PC-3 (cell line): Measurements from ENCODE around the gene ZNF85. TPM values are rescaled to one million over a fixed set of nuclear protein-coding genes. Genes with fewer than 3 reads are reported as not detected.

Source experiments
- ATAC-seq: fragments of 200-7000 bp; cut with Tn5 transposase; 2 replicates; pipeline ENCODE4 v1.9.1; 2020; ENCODE audit warnings: mild to moderate bottlenecking, moderate library complexity
- Bru-seq: library from RNA; stranded (reverse); fragments of 400-500 nt; gene quantifications from one replicate; lab custom pipeline; 2021; lab: Mats Ljungman, UMichigan
- BruChase-seq, 2 experiments: library from RNA; stranded (reverse); fragments of 400-500 nt; gene quantifications; one replicate each; lab custom pipeline; 2021; lab: Mats Ljungman, UMichigan
- BruUV-seq: library from RNA; stranded (reverse); fragments of 400-500 nt; replicated peaks from 2 replicates; lab custom pipeline; 2021; lab: Mats Ljungman, UMichigan
- CTCF ChIA-PET: fragments of 300-600 bp; sonication (Branson Sonifier 250); formaldehyde crosslinking; loops from one replicate; lab custom pipeline; 2022; ENCODE audit warnings: antibody characterized with exemption; lab: Charles Lee
- POLR2A ChIA-PET: fragments of 300-600 bp; sonication (Branson Sonifier 250); formaldehyde crosslinking; loops from one replicate; lab custom pipeline; 2022; ENCODE audit warnings: antibody characterized with exemption; ENCODE audit not compliant: unreplicated experiment; lab: Charles Lee
- DNase-seq: peaks from one replicate; pipeline ENCODE4 v3.0.0-alpha.2; 2015
- H2AFZ ChIP-seq: fragments of 300-600 bp; sonication (generic); 2 replicates; pipeline ENCODE4 v1.6.0; 2016; ENCODE audit warnings: antibody characterized with exemption, low read length
- H3F3A ChIP-seq: fragments of 300-600 bp; sonication (generic); one replicate; pipeline ENCODE4 v1.6.0; 2017; ENCODE audit warnings: antibody characterized with exemption, low read length, control low read depth, mild to moderate bottlenecking; ENCODE audit not compliant: unreplicated experiment
- H3K27ac ChIP-seq: fragments of 300-600 bp; sonication (generic); 2 replicates; pipeline ENCODE4 v1.5.1; 2016; ENCODE audit warnings: mild to moderate bottlenecking, low read length
- H3K27me3 ChIP-seq: fragments of 300-600 bp; sonication (generic); 2 replicates; pipeline ENCODE4 v1.6.1; 2016; ENCODE audit warnings: low read length, mixed read lengths
- H3K36me3 ChIP-seq: fragments of 300-600 bp; sonication (generic); 2 replicates; pipeline ENCODE4 v1.6.1; 2016; ENCODE audit warnings: low read depth, mixed run types, low read length, mixed read lengths
- H3K4me1 ChIP-seq: fragments of 300-600 bp; sonication (generic); 2 replicates; pipeline ENCODE4 v1.5.1; 2016; ENCODE audit warnings: low read length; ENCODE audit not compliant: insufficient read depth
- H3K4me2 ChIP-seq: fragments of 300-600 bp; sonication (generic); 2 replicates; pipeline ENCODE4 v1.6.0; 2016; ENCODE audit warnings: low read length
- H3K4me3 ChIP-seq: fragments of 300-600 bp; sonication (generic); 2 replicates; pipeline ENCODE4 v1.5.1; 2016; ENCODE audit warnings: mild to moderate bottlenecking, low read length, mixed read lengths
- H3K79me2 ChIP-seq: fragments of 300-600 bp; sonication (generic); 2 replicates; pipeline ENCODE4 v1.6.1; 2017; ENCODE audit warnings: low read length, mixed read lengths
- H3K9ac ChIP-seq: fragments of 300-600 bp; sonication (generic); 2 replicates; pipeline ENCODE4 v1.6.0; 2016; ENCODE audit warnings: mild to moderate bottlenecking, low read length
- H3K9me2 ChIP-seq: fragments of 300-600 bp; sonication (generic); replicated peaks from 2 replicates; pipeline ENCODE4 v1.6.1; 2016; ENCODE audit warnings: mixed run types, low read length, mixed read lengths
- H3K9me3 ChIP-seq: fragments of 300-600 bp; sonication (generic); 2 replicates; pipeline ENCODE4 v1.6.1; 2016; ENCODE audit warnings: low read length, mixed read lengths
- H4K20me1 ChIP-seq: fragments of 300-600 bp; sonication (generic); 2 replicates; pipeline ENCODE4 v1.6.1; 2016; ENCODE audit warnings: low read length, mixed read lengths
- CTCF ChIP-seq: fragments of 300-600 bp; sonication (generic); conservative IDR thresholded peaks from 2 replicates; pipeline ENCODE4 v1.5.1; 2017; ENCODE audit warnings: antibody characterized with exemption, low read depth, mild to moderate bottlenecking, low read length
- EZH2 ChIP-seq: fragments of 300-600 bp; sonication (generic); IDR thresholded peaks from one replicate; pipeline ENCODE4 v1.6.1; 2017; ENCODE audit warnings: antibody characterized with exemption, mild to moderate bottlenecking, low read length; ENCODE audit not compliant: unreplicated experiment
- EZH2phosphoT487 ChIP-seq: fragments of 300-600 bp; sonication (generic); IDR thresholded peaks from 2 replicates; pipeline ENCODE4 v1.6.1; 2018; ENCODE audit warnings: mild to moderate bottlenecking, antibody characterized with exemption, low read length, borderline replicate concordance
- intact Hi-C: fragments of 100-400 bp; cut with micrococcal nuclease; formaldehyde crosslinking; loops from 2 replicates; pipeline ENCODE4 v1.9.0; 2023
- long read RNA-seq: library from polyadenylated mRNA; unstranded; transcript quantifications from one replicate; pipeline ENCODE4 v2.0.0, GENCODE V29; 2021; ENCODE audit not compliant: unreplicated experiment
- total RNA-seq: library from RNA; depleted of rRNA; stranded (reverse); fragments of >200 nt; gene quantifications from 2 replicates; pipeline ENCODE4 v1.2.3, GENCODE V29; 2014; rRNA removed

ZNF85 gene
- total RNA-seq = 8.2 and 12.6 TPM in 2 replicates
- percentile 61 among the genes with signal in this experiment for Bru-seq, nascent RNA
- BruChase-seq, experiment 1, labeled RNA remaining after a 6-hour chase = percentile 46 among the genes with signal in this experiment
- percentile 48 among the genes with signal in this experiment for BruChase-seq, experiment 2, labeled RNA remaining after a 2-hour chase
- long read RNA-seq, partial matches to known transcripts = 0 of 9 reads
- long read RNA-seq, other reads (novel, unspliced or antisense) = 4 of 9 reads

GRCh38 chr19:20923077-20923871, at the start of gene ZNF85:
TSS of gene ZNF85 (plus strand) at chr19:20923251. CDS start at chr19:20923401, 150 bp downstream.
- intact Hi-C loops = loop anchor here (5.0 kb wide), 1 partner anchor 99 kb away; the partner anchor contains the start of gene ZNF430
- H3K36me3 ChIP-seq = peaks cover 4% of the 10 kb centered on the region; the same call in 1 of the 2 replicates
- BruUV-seq = TSS peak; percentile 77
- no peaks in the 10 kb centered on the region for H4K20me1 ChIP-seq
- ChIA-PET CTCF (no interaction called here), POLR2A (interaction anchor here (0.6 to 0.7 kb wide), 2 partner anchors 63 to 226 kb away, joined by 3 to 7 read pairs; no protein-coding TSS in a partner anchor)
- no peaks in the 10 kb centered on the region for H3K9me3 ChIP-seq
- TF ChIP-seq EZH2phosphoT487 (no peak), CTCF (no peak), EZH2 (no peak)
- DNase-seq (peak; percentile 90), ATAC-seq (peak; percentile 98)
- peak within 1 kb of the TSS; percentile 80 for H3K4me2 ChIP-seq
- no peaks in the 10 kb centered on the region for H3K4me1 ChIP-seq
- peak within 1 kb of the TSS; percentile 86 for H3K9ac ChIP-seq
- no peaks in the 10 kb centered on the region for H3K27me3 ChIP-seq
- H3F3A ChIP-seq = no peaks in the 10 kb centered on the region
- H3K79me2 ChIP-seq = peaks cover 17% of the 10 kb centered on the region
- peak within 1 kb of the TSS; percentile 83 for H2AFZ ChIP-seq
- H3K4me3 ChIP-seq = peak within 1 kb of the TSS; percentile 89
- H3K9me2 ChIP-seq = no peaks in the 10 kb centered on the region
- H3K27ac ChIP-seq = peak within 1 kb of the TSS; percentile 52

GRCh38 chr19:20879501-20879900, 43.5 kb upstream of the ZNF85 start:
- ATAC-seq (no peak), DNase-seq (no peak)
- Histone ChIP-seq H3K9me3 (peaks cover 58% of the 10 kb centered on the region; the same call in 1 of the 2 replicates), H3K4me1 (no peaks in the 10 kb centered on the region), H3K9me2 (no peaks in the 10 kb centered on the region), H3K27me3 (no peaks in the 10 kb centered on the region), H4K20me1 (no peaks in the 10 kb centered on the region), H3F3A (no peaks in the 10 kb centered on the region), H3K36me3 (no peaks in the 10 kb centered on the region), H3K9ac (no peak overlapping the region), H3K4me3 (no peak overlapping the region), H3K4me2 (no peak overlapping the region), H3K27ac (no peak overlapping the region), H3K79me2 (no peaks in the 10 kb centered on the region), H2AFZ (no peak overlapping the region)
- intact Hi-C loops = no loop called here
- BruUV-seq = no TSS peak
- POLR2A ChIA-PET = no interaction called here
- TF ChIP-seq EZH2phosphoT487 (no peak), CTCF (no peak), EZH2 (no peak)
- CTCF ChIA-PET = no interaction called here
